ENCODE results near the gene TCN2. TPM values are rescaled to one million over a fixed set of nuclear protein-coding genes. Genes with fewer than 3 reads are reported as not detected.

The TCN2 gene
- total RNA-seq, 2 experiments from 2014 or later: 3.8 TPM; not detected in 1

DNA sequence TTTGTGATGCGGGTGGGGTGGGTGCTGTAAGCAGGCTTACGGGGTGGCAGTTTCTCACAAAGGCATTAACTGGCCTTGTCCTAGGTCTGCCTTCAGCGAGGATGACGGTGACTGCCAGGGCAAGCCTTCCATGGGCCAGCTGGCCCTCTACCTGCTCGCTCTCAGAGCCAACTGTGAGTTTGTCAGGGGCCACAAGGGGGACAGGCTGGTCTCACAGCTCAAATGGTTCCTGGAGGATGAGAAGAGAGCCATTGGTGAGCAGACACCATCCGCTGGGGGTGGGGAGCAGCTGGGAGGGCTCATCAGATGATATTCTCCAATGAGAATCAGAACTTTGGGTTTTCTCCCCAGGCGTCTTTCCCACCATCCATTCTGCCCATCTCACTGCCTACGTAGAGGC is 5.8 kb downstream of the TCN2 start:
- no peaks in the 10 kb centered on the region for H3K79me2 ChIP-seq (ENCODE audit: insufficient read depth, low read depth, low read length)
- POLR2A ChIA-PET: interaction anchor here (0.8 kb wide), 1 partner anchor 50 kb away, joined by 3 read pairs; no protein-coding TSS in a partner anchor
- no peak overlapping the region for H2AFZ ChIP-seq (ENCODE audit: low read length)
- DNase-seq (ENCODE audit: low spot score): no peak
- TF ChIP-seq, protein P1, sequence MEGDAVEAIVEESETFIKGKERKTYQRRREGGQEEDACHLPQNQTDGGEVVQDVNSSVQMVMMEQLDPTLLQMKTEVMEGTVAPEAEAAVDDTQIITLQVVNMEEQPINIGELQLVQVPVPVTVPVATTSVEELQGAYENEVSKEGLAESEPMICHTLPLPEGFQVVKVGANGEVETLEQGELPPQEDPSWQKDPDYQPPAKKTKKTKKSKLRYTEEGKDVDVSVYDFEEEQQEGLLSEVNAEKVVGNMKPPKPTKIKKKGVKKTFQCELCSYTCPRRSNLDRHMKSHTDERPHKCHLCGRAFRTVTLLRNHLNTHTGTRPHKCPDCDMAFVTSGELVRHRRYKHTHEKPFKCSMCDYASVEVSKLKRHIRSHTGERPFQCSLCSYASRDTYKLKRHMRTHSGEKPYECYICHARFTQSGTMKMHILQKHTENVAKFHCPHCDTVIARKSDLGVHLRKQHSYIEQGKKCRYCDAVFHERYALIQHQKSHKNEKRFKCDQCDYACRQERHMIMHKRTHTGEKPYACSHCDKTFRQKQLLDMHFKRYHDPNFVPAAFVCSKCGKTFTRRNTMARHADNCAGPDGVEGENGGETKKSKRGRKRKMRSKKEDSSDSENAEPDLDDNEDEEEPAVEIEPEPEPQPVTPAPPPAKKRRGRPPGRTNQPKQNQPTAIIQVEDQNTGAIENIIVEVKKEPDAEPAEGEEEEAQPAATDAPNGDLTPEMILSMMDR (conservative IDR thresholded peaks at IDR 0.05; ENCODE audit: low read length): no peak
- TF ChIP-seq EZH2phosphoT487 (IDR thresholded peaks at IDR 0.05; ENCODE audit: borderline replicate concordance, low read depth, low read length): no peak
- H3K27ac ChIP-seq (ENCODE audit: low read depth, low read length, poor library complexity, severe bottlenecking): no peak overlapping the region
- H3K9me3 ChIP-seq (ENCODE audit: low read length): no peaks in the 10 kb centered on the region
- no peaks in the 10 kb centered on the region for H3K36me3 ChIP-seq (ENCODE audit: insufficient read depth, low read length)
- H3K4me1 ChIP-seq (ENCODE audit: insufficient read depth, low read length, poor library complexity, severe bottlenecking): peaks cover 13% of the 10 kb centered on the region
- BruUV-seq (replicated peaks): no TSS peak
- H3K4me3 ChIP-seq (ENCODE audit: low read depth, low read length, poor library complexity, severe bottlenecking): no peak overlapping the region
- H4K20me1 ChIP-seq (ENCODE audit: insufficient read depth, low read length): no peaks in the 10 kb centered on the region
- intact Hi-C loops (cut with micrococcal nuclease; ENCODE audit: unreplicated experiment): no loop called here
- H3K4me2 ChIP-seq (ENCODE audit: low read length): no peak overlapping the region
- CTCF ChIA-PET (ENCODE audit: unreplicated experiment): no interaction called here
- no peaks in the 10 kb centered on the region for H3K9me2 ChIP-seq (ENCODE audit: insufficient read depth, low read length)

DNA sequence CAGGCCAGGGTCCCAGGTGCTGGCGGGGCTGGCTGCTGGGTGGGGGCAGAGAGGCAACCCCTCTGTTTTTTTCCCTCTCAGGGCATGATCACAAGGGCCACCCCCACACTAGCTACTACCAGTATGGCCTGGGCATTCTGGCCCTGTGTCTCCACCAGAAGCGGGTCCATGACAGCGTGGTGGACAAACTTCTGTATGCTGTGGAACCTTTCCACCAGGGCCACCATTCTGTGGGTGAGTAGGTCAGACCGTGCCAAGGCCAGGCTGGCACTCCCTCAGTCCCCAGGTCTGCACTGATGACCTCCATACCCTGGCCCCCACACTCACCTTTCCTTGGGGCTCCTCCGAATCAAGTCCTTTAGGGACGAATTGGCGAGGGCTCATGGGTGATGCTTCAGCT is 7.3 kb downstream of the TCN2 start:
- peaks cover 5% of the 10 kb centered on the region for H3K4me1 ChIP-seq (ENCODE audit: insufficient read depth, low read length, poor library complexity, severe bottlenecking)
- BruUV-seq (replicated peaks): no TSS peak
- H3K79me2 ChIP-seq (ENCODE audit: insufficient read depth, low read depth, low read length): no peaks in the 10 kb centered on the region
- DNase-seq (ENCODE audit: low spot score): no peak
- no peak overlapping the region for H3K27ac ChIP-seq (ENCODE audit: low read depth, low read length, poor library complexity, severe bottlenecking)
- ChIA-PET CTCF (ENCODE audit: unreplicated experiment) (no interaction called here), POLR2A (no interaction called here)
- H3K4me2 ChIP-seq (ENCODE audit: low read length): no peak overlapping the region
- H3K36me3 ChIP-seq (ENCODE audit: insufficient read depth, low read length): no peaks in the 10 kb centered on the region
- H3K9me3 ChIP-seq (ENCODE audit: low read length): no peaks in the 10 kb centered on the region
- H3K9me2 ChIP-seq (ENCODE audit: insufficient read depth, low read length): no peaks in the 10 kb centered on the region
- H2AFZ ChIP-seq (ENCODE audit: low read length): no peak overlapping the region
- H3K4me3 ChIP-seq (ENCODE audit: low read depth, low read length, poor library complexity, severe bottlenecking): no peak overlapping the region
- no peaks in the 10 kb centered on the region for H4K20me1 ChIP-seq (ENCODE audit: insufficient read depth, low read length)
- TF ChIP-seq, protein P1 (conservative IDR thresholded peaks at IDR 0.05; ENCODE audit: low read length): no peak
- TF ChIP-seq EZH2phosphoT487 (IDR thresholded peaks at IDR 0.05; ENCODE audit: borderline replicate concordance, low read depth, low read length): no peak
- intact Hi-C loops (cut with micrococcal nuclease; ENCODE audit: unreplicated experiment): no loop called here

DNA sequence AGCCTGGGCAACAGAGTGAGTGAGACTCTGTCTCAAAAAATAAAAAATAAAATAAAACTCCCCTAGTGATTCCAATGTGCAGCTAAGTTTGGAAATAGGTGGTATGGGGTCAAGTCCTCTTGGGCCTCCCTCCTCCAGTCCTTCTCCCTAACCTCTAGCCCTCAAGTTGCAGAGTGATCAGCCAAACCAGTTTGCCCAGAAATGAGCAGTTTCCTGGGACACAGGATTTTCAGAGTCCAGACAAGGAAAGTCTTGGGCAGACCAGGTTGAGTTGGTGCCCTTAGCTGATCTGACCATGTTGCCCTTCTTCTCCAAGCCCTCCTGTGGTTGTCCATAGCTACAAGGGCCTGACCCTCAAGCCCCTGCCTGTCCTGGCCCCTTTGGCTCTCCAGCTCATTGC is 7.9 kb downstream of the TCN2 start:
- ChIA-PET CTCF (ENCODE audit: unreplicated experiment) (no interaction called here), POLR2A (no interaction called here)
- Histone ChIP-seq H3K4me3 (ENCODE audit: low read depth, low read length, poor library complexity, severe bottlenecking) (no peak overlapping the region), H3K9me2 (ENCODE audit: insufficient read depth, low read length) (no peaks in the 10 kb centered on the region), H3K27ac (ENCODE audit: low read depth, low read length, poor library complexity, severe bottlenecking) (no peak overlapping the region), H3K4me2 (ENCODE audit: low read length) (no peak overlapping the region), H3K4me1 (ENCODE audit: insufficient read depth, low read length, poor library complexity, severe bottlenecking) (no peaks in the 10 kb centered on the region), H3K9me3 (ENCODE audit: low read length) (no peaks in the 10 kb centered on the region), H2AFZ (ENCODE audit: low read length) (no peak overlapping the region), H3K79me2 (ENCODE audit: insufficient read depth, low read depth, low read length) (no peaks in the 10 kb centered on the region), H3K36me3 (ENCODE audit: insufficient read depth, low read length) (no peaks in the 10 kb centered on the region), H4K20me1 (ENCODE audit: insufficient read depth, low read length) (no peaks in the 10 kb centered on the region)
- TF ChIP-seq, protein P1 (conservative IDR thresholded peaks at IDR 0.05; ENCODE audit: low read length): no peak
- TF ChIP-seq EZH2phosphoT487 (IDR thresholded peaks at IDR 0.05; ENCODE audit: borderline replicate concordance, low read depth, low read length): no peak
- no TSS peak for BruUV-seq (replicated peaks)
- intact Hi-C loops (cut with micrococcal nuclease; ENCODE audit: unreplicated experiment): no loop called here
- DNase-seq (ENCODE audit: low spot score): no peak
